Right lung (tissue), 5 donors: ENCODE results near the gene NCAPG. TPM values are rescaled to one million over a fixed set of nuclear protein-coding genes. Genes with fewer than 3 reads are reported as not detected.
"Not testable (repeated sequence)": the region's sequence is repeated elsewhere in the genome, so short reads cannot be mapped to it uniquely, and the experiment has no call there.

Experiments used
- DNase-seq, 2 donors: peaks; one replicate each; pipeline ENCODE4 v3.0.0-alpha.2; 2013
- polyA plus RNA-seq, 5 donors: library from polyadenylated mRNA; unstranded; fragments of 120-200 nt; gene quantifications; one replicate each; pipeline versions ENCODE4 v1.2.1 to v1.2.3, GENCODE V29; 2013; ENCODE audit warnings: inconsistent platforms in 1 of 5, low replicate concordance in 1 of 5; ENCODE audit not compliant: insufficient read length in 5 of 5, insufficient read depth in 1 of 5

The NCAPG gene
- polyA plus RNA-seq, 5 donors: 14.5 to 58.9 (median 32.4) TPM

GRCh38 chr4:17787315-17787714 lies 23.5 kb upstream of the NCAPG start:
- DNase-seq: no peak

GRCh38 chr4:17788956-17789355 lies 21.8 kb upstream of the NCAPG start:
- no peak for DNase-seq

GRCh38 chr4:17794730-17795129 lies 16.0 kb upstream of the NCAPG start:
- DNase-seq: no peak

GRCh38 chr4:17797808-17798207 lies 13.0 kb upstream of the NCAPG start:
- no peak for DNase-seq

GRCh38 chr4:17805580-17806155 lies 5.1 kb upstream of the NCAPG start:
- DNase-seq: no peak

- peak in 1 of 2 donors; percentile 22 for DNase-seq
Observed at GRCh38 chr4:17807446-17807845, 3.3 kb upstream of the NCAPG start.

GRCh38 chr4:17809667-17810066 lies 1.1 kb upstream of the NCAPG start:
- no peak for DNase-seq

GRCh38 chr4:17811078-17811603 lies 362 bp downstream of the NCAPG start:
- DNase-seq: peak in 1 of 2 donors; percentile 29

GRCh38 chr4:17812125-17812524 lies 1.3 kb downstream of the NCAPG start:
- DNase-seq: no peak

- no peak for DNase-seq
Observed at GRCh38 chr4:17812801-17813200, 2.0 kb downstream of the NCAPG start.

- no peak for DNase-seq
Observed at GRCh38 chr4:17814140-17814539, 3.4 kb downstream of the NCAPG start.

- DNase-seq: no peak
Observed at GRCh38 chr4:17816142-17816541, 5.4 kb downstream of the NCAPG start.

- DNase-seq: peak in 1 of 2 donors; percentile 29
Observed at GRCh38 chr4:17817027-17817426, 6.2 kb downstream of the NCAPG start.

GRCh38 chr4:17823871-17824669 lies 13.3 kb downstream of the NCAPG start:
- no peak for DNase-seq

- no peak for DNase-seq
Observed at GRCh38 chr4:17846266-17846665, 35.5 kb downstream of the NCAPG start.

- DNase-seq: not testable (repeated sequence)
Observed at GRCh38 chr4:17850295-17850694, 39.5 kb downstream of the NCAPG start.

GRCh38 chr4:17851959-17852358 lies 41.2 kb downstream of the NCAPG start:
- no peak for DNase-seq

- no peak for DNase-seq
Observed at GRCh38 chr4:17854036-17854435, 43.3 kb downstream of the NCAPG start.

GRCh38 chr4:17859793-17860406 lies 49.1 kb downstream of the NCAPG start:
- DNase-seq: no peak

- not testable (repeated sequence) for DNase-seq
Observed at GRCh38 chr4:17861906-17862305, 51.1 kb downstream of the NCAPG start.

GRCh38 chr4:17865866-17866363 lies 55.1 kb downstream of the NCAPG start:
- no peak for DNase-seq

GRCh38 chr4:17866810-17867209 lies 56.0 kb downstream of the NCAPG start:
- no peak for DNase-seq

- no peak for DNase-seq
Observed at GRCh38 chr4:17867276-17867675, 56.5 kb downstream of the NCAPG start.
